Retina (tissue), 1 donor: Measurements from ENCODE around the gene C9orf85.
"Not testable (repeated sequence)": the region's sequence is repeated elsewhere in the genome, so short reads cannot be mapped to it uniquely, and the experiment has no call there.

ENCODE experiments used
- DNase-seq: peaks from one replicate; pipeline ENCODE4 v3.0.0-alpha.2; 2016

Gene C9orf85

GRCh38 chr9:71954652-71955051, 43.2 kb downstream of the C9orf85 start:
- not testable (repeated sequence) for DNase-seq

- DNase-seq, result no peak
These were observed 44.0 kb downstream of the C9orf85 start for GRCh38 chr9:71955300-71955915.

- DNase-seq, result no peak
These were observed 50.9 kb downstream of the C9orf85 start for GRCh38 chr9:71962328-71962727.

DNA sequence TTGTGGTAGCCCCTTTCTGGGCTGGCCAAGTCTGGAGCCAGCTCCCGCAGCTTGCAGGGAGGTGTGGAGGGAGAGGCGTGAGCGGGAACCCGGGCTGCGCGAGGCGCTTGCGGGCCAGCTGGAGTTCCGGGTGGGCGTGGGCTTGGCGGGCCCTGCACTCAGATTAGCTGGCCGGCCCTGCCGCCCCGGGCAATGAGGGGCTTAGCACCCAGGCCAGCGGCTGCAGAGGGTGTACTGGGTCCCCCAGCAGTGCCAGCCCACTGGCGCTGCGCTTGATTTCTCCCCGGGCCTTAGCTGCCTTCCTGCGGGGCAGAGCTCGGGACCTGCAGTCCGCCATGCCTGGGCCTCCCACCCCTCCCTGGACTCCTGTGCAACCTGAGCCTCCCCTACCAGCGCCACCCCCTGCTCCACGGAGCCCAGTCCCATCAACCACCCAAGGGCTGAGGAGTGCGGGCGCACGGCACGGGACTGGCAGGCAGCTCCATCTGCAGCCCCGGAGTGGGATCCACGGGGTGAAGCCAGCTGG, 52.1 kb downstream of the C9orf85 start:
- DNase-seq, result not testable (repeated sequence)

DNA sequence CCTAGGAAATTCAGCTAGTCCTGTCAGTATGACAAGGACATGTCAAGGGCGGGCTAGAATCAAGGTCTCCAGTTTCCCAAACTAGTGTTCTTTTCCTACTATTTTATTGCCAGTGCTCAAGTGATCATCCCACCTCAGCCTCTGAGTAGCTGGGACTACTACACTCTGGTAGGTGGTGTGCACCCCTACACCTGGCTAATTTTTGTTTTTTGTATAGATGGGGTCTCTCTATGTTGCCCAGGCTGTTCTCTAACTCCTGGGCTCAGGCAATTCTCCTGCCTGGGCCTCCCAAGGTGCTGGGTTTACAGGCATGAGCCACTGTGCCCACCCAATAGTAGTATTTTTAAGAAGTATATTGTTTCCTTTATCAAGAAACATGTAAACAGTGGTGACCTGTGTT, 54.0 kb downstream of the C9orf85 start:
- DNase-seq, result no peak

DNA sequence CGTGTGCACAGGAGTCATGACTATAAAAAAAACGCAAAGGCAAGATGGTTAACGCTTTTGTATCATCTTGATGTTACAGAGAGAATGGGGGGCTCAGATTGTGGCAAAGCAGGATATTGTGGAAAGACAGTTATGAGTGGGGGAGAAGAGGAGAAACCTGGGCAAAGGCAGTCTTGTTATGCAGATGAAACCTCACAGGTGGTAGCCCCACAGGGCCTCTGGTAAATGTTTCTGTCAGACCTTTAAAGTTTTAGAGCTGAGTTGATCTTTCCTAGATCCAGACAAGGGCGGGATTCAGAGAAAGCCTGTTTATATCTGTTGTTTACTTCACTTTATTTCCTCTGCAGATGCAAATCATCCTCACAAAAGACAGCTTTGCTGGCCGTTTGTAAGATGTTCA, 55.2 kb downstream of the C9orf85 start:
- DNase-seq, result no peak

GRCh38 chr9:71968541-71969090, 57.2 kb downstream of the C9orf85 start:
- no peak for DNase-seq

DNA sequence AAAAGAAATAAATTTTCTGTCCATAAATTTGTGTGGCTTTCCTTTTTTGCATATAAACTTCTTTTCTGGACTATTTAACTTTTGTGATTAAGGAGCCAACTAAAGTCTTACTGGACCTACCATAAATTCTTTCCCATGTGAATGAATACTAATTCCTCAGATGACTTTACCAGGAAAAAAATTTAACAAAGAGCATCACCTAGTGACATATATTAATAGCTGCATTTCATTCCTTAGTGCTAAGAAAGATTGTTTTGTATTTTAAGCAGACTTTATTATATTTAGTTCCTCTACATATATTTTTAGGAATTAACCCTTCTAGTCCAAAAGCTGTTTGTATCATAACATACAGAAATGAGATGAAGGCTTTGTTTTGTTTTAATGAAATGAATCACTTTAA, 64.4 kb downstream of the C9orf85 start:
- DNase-seq, result no peak

GRCh38 chr9:71977003-71977402, 65.6 kb downstream of the C9orf85 start:
- no peak for DNase-seq

- no peak for DNase-seq
These were observed 69.1 kb downstream of the C9orf85 start for GRCh38 chr9:71980266-71981190.

GRCh38 chr9:71981944-71982343, 70.5 kb downstream of the C9orf85 start:
- DNase-seq, result no peak

DNA sequence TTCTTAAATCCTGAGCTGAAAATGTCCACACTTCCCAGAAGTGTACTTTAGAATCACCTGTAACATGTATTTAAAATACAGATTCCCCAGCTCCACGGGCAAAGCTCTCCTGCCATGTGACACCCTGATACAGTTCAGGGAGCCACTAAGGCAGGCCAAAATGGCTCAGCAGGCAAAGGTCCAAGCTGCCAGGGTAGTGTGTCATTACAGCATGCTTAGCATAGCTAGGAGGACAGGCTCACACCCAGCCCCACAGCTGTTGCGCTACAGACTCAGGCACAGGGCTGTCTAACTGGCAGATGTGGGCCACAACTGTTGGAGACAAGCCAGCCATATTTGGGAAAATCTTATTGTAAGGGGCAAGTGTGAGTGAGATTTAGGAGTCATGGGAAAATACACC, 73.0 kb downstream of the C9orf85 start:
- no peak for DNase-seq

DNA sequence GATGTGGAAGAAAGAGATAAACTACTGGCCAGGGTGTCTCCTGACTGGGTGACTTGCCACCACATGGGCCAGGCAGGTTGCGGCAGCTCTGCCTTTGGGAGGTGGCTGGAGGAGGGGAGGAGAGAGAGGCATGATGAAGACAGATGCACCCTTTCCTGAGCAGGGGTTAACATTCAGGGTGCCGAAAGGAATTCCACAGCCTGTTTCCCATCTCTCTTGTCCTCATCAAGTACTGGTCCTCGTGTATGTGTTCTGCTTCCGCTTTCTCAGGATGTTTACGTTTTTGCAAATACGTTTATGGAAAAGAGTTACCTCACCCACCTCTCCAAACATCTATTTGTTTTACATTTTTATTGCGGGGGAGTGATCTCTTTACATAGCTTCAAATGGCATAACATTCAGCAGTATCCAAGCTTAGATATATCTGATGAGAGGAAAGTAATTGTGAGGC, 73.4 kb downstream of the C9orf85 start:
- no peak for DNase-seq

- DNase-seq, result no peak
These were observed 74.0 kb downstream of the C9orf85 start for GRCh38 chr9:71985297-71985911.

- DNase-seq, result no peak
These were observed 75.5 kb downstream of the C9orf85 start for GRCh38 chr9:71986900-71987299.

- no peak for DNase-seq
These were observed 76.3 kb downstream of the C9orf85 start for GRCh38 chr9:71987471-71988371.

DNA sequence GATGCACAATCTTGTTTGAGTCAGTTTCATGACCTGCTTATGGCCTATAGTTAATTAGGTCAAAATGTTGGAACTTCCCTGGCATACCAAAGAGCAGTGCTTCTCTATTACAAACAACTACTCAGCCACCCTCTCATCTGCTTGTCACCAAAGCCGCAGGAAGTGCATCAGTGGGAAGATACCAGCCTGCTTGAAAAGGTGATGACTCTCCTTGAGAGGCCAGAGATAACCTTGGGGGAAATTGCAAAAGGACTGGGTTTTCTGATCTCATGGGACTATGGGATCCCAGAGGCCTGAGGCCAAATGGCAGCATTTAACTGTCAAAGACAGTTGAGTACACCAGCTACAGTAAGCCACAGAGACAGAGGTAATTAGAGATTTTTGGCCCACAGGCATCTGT, 79.0 kb downstream of the C9orf85 start:
- DNase-seq, result no peak

DNA sequence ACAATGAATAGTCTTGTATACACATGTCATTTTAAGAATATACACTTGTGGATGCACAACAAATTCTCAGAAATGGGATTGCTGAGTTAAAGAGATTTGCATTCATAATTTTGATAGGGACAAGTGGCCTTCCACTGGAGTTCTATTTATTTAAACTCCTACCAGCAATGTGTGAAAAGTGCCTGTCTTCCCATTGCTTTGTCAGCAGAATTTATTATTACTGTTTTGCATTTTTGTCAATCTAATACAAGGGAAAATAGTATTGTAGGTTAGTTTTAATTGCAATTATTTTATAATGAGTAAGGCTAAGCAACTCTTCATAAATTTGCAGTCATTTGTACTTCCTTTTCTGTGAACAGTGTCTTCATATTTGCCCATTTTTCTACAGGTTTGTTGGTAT, 94.0 kb downstream of the C9orf85 start:
- DNase-seq, result no peak

DNA sequence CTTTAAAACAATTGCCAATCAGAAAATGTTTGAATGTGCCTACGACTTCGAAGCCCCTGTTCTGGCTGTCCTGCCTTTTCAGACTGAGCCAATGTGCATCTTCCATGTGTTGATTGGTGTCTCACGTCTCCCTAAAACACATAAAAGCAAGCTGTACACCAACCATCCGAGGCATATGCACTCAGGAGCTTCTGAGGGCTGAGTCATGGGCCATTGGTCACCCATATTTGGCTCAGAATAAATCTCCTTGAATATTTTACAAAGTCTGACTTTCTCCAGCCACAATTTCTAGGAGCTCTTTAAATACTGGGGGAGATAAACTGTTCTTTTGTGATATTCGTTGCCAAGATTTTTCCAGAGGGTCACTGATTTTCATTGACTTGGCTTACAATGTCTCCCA, 95.1 kb downstream of the C9orf85 start:
- DNase-seq, result no peak

DNA sequence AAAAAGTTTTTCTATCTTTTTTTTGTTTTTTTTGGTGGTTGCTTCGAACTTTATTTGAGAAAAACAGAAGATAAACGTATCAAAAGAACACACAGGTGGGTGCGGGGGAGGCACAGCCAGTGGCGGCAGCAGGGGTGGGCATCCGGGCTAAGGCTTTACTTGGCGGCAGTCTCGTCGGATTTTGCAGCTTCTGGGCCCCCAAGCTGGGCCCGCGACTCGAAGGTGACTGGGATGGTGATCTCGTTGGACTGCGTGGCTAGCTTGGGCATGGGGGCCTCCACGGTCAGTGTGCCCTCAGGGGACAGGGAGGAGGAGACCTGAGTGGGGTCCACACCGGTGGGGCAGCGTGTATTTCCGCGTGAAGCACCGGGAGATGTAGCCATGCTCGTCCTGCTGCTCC, 96.3 kb downstream of the C9orf85 start:
- DNase-seq, result not testable (repeated sequence)

DNA sequence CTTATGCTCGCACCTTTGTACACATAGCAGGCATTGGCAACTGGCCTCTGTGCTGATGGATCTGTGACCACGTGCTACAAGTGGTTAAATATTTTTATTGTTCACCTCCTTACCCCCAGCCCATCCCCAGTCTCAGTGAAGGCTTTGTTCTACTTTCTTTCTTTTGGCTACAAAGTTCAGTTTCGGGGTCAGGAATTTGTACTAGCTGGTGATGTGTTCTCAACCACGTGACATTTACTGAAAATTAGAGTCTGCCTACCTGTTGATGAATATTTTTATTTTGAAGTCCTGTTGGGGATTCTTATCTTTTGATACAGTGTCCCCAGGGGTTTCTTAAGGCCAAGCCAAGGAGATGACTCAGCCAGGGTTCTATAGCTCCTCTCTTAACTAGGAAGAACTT, 101.2 kb downstream of the C9orf85 start:
- DNase-seq, result no peak

DNA sequence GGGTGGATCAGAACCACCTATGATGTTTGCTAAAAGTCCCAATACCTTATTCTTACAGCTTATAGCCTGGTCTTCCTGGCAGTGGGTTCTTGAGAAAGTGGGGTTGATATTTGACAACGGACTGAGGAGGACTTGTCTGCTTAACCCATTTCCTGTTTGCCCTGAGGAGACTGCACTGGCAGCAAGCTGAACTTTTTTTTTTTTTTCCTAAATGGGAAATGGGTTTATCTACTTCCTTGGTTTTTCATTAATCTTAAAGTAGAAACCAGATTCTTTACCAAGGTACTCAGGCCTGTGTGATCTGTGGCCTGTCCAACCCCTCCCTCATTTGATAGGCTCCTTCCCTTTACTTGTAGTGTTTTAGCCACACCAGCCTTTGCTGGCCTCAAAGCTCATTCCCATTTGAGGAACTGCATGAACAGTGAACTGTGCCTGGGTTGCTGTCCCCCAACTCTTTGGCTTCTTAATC, 101.9 kb downstream of the C9orf85 start:
- DNase-seq, result no peak
